Activated CD8-positive, alpha-beta memory T cell treated with anti-CD3 and anti-CD28 coated beads for 24 hours (primary cell): Measurements from ENCODE around the gene RHOH.

ENCODE experiments used
- DNase-seq: peaks from one replicate; pipeline ENCODE4 v3.0.0-alpha.2; 2020

The RHOH gene

GRCh38 chr4:40190465-40190864 lies 6.4 kb upstream of the RHOH start:
- DNase-seq = no peak

GRCh38 chr4:40190880-40191815 lies 5.7 kb upstream of the RHOH start:
- DNase-seq = peak; percentile 58

- no peak for DNase-seq
Observed at GRCh38 chr4:40192114-40193015, 4.5 kb upstream of the RHOH start.

- DNase-seq = no peak
Observed at GRCh38 chr4:40193016-40193571, 3.7 kb upstream of the RHOH start.

GRCh38 chr4:40193578-40193977 lies 3.3 kb upstream of the RHOH start:
- no peak for DNase-seq

GRCh38 chr4:40194602-40195161 lies 2.1 kb upstream of the RHOH start:
- DNase-seq = no peak

GRCh38 chr4:40195182-40196177 lies 1.4 kb upstream of the RHOH start:
- DNase-seq = no peak

- no peak for DNase-seq
Observed at GRCh38 chr4:40196272-40196671, 559 bp upstream of the RHOH start.

- no peak for DNase-seq
Observed at GRCh38 chr4:40197879-40198689, 1.3 kb downstream of the RHOH start.

- DNase-seq = no peak
Observed at GRCh38 chr4:40199179-40199670, 2.4 kb downstream of the RHOH start.

- DNase-seq = peak; percentile 85
Observed at GRCh38 chr4:40199999-40200874, 3.4 kb downstream of the RHOH start.

GRCh38 chr4:40200875-40201801 lies 4.3 kb downstream of the RHOH start:
- DNase-seq = no peak

GRCh38 chr4:40201898-40202297 lies 5.1 kb downstream of the RHOH start:
- DNase-seq = no peak

GRCh38 chr4:40202474-40202873 lies 5.6 kb downstream of the RHOH start:
- no peak for DNase-seq

- no peak for DNase-seq
Observed at GRCh38 chr4:40204507-40205258, 7.9 kb downstream of the RHOH start.

GRCh38 chr4:40205259-40206198 lies 8.7 kb downstream of the RHOH start:
- no peak for DNase-seq
